ENCODE measurements around the gene ABLIM3.

The ABLIM3 gene

DNA sequence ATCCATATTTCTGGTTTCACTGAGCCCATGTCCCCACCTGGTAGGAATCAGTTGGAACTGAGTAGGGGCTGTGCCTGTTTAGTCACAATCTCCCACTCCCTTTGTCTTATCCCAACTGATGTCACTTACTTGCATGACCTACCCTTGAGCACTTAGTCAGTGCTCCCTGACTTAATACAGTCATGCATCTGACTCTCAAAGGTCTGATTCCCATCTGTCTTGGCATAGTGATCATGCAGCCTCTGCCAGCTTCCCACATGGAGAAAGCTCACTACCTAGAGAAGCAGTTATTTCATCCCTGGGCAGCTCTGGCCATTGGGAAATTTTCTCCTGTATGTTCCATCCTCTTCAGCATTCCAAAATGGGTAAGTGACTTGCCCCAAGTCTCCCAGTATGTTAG is 24.8 kb downstream of the ABLIM3 start:
- Histone ChIP-seq H3K4me1 (ENCODE audit: control insufficient read depth in 5 of 5, insufficient read depth in 5 of 5, low read length in 5 of 5) (peaks cover 0 to 54% (median 7%) of the 10 kb centered on the region in 5 donors), H3K4me3 (ENCODE audit: low read depth in 1 of 5, low read length in 5 of 5) (no peak overlapping the region), H3K27me3 (ENCODE audit: control insufficient read depth in 5 of 5, insufficient read depth in 4 of 5, low read length in 5 of 5) (no peaks in the 10 kb centered on the region), H3K36me3 (ENCODE audit: control insufficient read depth in 5 of 5, insufficient read depth in 5 of 5, low read length in 5 of 5) (peaks cover 0 to 4% (median 0%) of the 10 kb centered on the region in 5 donors), H3K9ac (ENCODE audit: low read length in 5 of 5) (no peak overlapping the region), H3K27ac (ENCODE audit: low read depth, low read length) (peak overlapping the region; percentile 3), H3K9me3 (ENCODE audit: control insufficient read depth in 5 of 5, low read length in 5 of 5) (no peaks in the 10 kb centered on the region)

DNA sequence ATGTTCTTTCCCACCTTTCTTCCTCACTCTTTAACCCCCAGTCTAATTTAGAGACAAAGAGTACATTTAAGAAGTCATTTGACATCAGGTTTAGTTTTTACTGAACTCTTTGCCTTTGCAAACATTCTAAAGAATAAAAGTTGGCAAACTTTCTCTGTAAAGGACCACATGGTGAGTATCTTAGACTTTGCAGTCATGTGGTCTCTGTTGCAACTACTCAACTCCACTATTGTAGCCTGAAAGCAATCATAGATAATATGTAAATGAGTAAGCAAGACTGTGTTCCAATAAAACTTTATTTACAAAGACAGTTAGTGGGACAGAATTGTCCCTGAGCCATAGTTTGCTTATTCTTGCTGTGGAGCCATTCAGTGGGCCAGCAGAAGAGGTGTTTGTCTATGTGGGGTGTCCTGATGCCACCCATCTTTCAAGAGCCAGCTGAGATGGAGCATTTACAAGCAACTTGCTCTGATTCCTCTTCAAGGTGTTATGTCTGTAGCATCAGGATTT is 25.4 kb downstream of the ABLIM3 start:
- Histone ChIP-seq H3K27ac (ENCODE audit: low read depth, low read length) (peak overlapping the region; percentile 3), H3K9ac (ENCODE audit: low read length in 5 of 5) (no peak overlapping the region), H3K36me3 (ENCODE audit: control insufficient read depth in 5 of 5, insufficient read depth in 5 of 5, low read length in 5 of 5) (peaks cover 0 to 4% (median 0%) of the 10 kb centered on the region in 5 donors), H3K9me3 (ENCODE audit: control insufficient read depth in 5 of 5, low read length in 5 of 5) (no peaks in the 10 kb centered on the region), H3K4me1 (ENCODE audit: control insufficient read depth in 5 of 5, insufficient read depth in 5 of 5, low read length in 5 of 5) (peaks cover 0 to 54% (median 7%) of the 10 kb centered on the region in 5 donors), H3K27me3 (ENCODE audit: control insufficient read depth in 5 of 5, insufficient read depth in 4 of 5, low read length in 5 of 5) (no peaks in the 10 kb centered on the region), H3K4me3 (ENCODE audit: low read depth in 1 of 5, low read length in 5 of 5) (no peak overlapping the region)

DNA sequence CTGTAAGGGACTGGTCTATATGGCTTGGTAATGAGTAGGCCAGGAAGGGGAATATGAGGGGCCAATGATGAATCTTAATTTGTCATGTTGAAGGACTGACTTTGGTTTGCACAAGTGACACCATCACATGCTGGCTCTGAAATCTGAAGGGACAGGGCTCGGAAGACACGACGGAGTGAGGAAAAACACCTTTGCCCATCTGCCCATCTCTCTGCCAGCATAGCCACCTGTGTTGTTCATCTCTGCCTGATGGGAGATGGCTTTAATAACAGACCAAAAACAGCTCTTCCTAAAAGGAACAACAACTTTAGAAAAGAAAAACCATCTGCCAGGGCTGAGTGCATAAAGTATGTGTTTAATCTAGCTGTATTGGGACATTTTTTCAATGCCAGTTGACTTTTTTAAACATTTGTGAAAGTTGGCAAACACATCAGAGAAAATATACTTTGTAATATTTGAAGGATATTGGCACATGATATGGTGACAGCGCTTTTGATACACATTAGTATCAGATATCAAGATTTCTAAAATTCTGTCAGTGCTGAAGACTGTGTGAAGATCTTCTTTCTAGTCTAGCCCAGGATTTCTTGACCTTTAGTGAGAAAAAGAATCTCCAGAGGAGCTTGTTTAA is 27.1 kb downstream of the ABLIM3 start:
- Histone ChIP-seq H3K4me1 (ENCODE audit: control insufficient read depth in 5 of 5, insufficient read depth in 5 of 5, low read length in 5 of 5) (peaks cover 5 to 55% (median 17%) of the 10 kb centered on the region in 5 donors), H3K4me3 (ENCODE audit: low read depth in 1 of 5, low read length in 5 of 5) (no peak overlapping the region), H3K9me3 (ENCODE audit: control insufficient read depth in 5 of 5, low read length in 5 of 5) (no peaks in the 10 kb centered on the region), H3K36me3 (ENCODE audit: control insufficient read depth in 5 of 5, insufficient read depth in 5 of 5, low read length in 5 of 5) (no peaks in the 10 kb centered on the region), H3K27ac (ENCODE audit: low read depth, low read length) (peak overlapping the region; percentile 1), H3K9ac (ENCODE audit: low read length in 5 of 5) (no peak overlapping the region), H3K27me3 (ENCODE audit: control insufficient read depth in 5 of 5, insufficient read depth in 4 of 5, low read length in 5 of 5) (no peaks in the 10 kb centered on the region)

DNA sequence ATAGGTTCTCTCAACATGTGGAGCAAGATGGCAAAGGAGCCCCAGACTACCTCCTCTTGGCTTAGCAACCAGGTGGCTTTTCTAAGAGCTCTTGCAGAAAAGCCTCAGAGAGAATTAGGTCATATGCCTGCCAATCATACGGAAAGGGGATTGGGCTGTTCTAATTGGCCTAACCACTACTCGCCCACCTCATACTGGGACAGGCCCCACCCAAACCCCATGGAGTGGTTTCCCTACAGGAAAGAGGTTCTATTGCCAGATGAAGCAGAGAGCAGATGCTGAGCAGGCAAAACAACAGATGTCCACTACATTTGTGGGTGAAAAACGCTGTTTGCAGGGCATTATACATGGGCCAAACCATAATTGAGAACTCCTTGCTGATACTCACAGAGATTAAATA is 29.0 kb downstream of the ABLIM3 start:
- H3K27ac ChIP-seq (ENCODE audit: low read depth, low read length): peak overlapping the region; percentile 26
- H3K9me3 ChIP-seq (ENCODE audit: control insufficient read depth in 5 of 5, low read length in 5 of 5): no peaks in the 10 kb centered on the region
- peaks cover 5 to 72% (median 26%) of the 10 kb centered on the region in 5 donors for H3K4me1 ChIP-seq (ENCODE audit: control insufficient read depth in 5 of 5, insufficient read depth in 5 of 5, low read length in 5 of 5)
- H3K27me3 ChIP-seq (ENCODE audit: control insufficient read depth in 5 of 5, insufficient read depth in 4 of 5, low read length in 5 of 5): no peaks in the 10 kb centered on the region
- H3K9ac ChIP-seq (ENCODE audit: low read length in 5 of 5): peak overlapping the region in 1 of 5 donors; percentile 10
- no peaks in the 10 kb centered on the region for H3K36me3 ChIP-seq (ENCODE audit: control insufficient read depth in 5 of 5, insufficient read depth in 5 of 5, low read length in 5 of 5)
- no peak overlapping the region for H3K4me3 ChIP-seq (ENCODE audit: low read depth in 1 of 5, low read length in 5 of 5)

DNA sequence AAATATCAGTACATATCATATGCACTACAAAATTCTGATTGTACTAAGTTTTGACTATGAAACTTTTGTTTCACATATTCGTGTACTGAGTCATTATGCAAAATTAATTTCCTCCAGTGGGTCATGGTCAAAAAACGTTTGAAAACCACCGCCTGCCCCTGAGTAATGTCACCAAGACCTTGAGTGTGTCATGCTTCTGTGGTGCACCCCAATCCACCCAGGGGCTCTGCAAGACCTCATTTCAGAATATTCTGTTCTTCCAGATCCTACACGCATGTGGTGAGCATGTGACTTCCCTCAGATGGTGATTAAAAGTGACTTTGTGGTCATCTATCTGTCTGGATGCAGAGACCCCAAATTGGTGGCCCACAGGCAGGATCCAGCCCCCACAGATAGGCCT is 31.0 kb downstream of the ABLIM3 start:
- Histone ChIP-seq H3K36me3 (ENCODE audit: control insufficient read depth in 5 of 5, insufficient read depth in 5 of 5, low read length in 5 of 5) (peaks cover 0 to 6% (median 0%) of the 10 kb centered on the region in 5 donors), H3K9me3 (ENCODE audit: control insufficient read depth in 5 of 5, low read length in 5 of 5) (no peaks in the 10 kb centered on the region), H3K27ac (ENCODE audit: low read depth, low read length) (peak overlapping the region; percentile 45), H3K4me1 (ENCODE audit: control insufficient read depth in 5 of 5, insufficient read depth in 5 of 5, low read length in 5 of 5) (peaks cover 5 to 86% (median 34%) of the 10 kb centered on the region in 5 donors), H3K27me3 (ENCODE audit: control insufficient read depth in 5 of 5, insufficient read depth in 4 of 5, low read length in 5 of 5) (no peaks in the 10 kb centered on the region), H3K9ac (ENCODE audit: low read length in 5 of 5) (no peak overlapping the region), H3K4me3 (ENCODE audit: low read depth in 1 of 5, low read length in 5 of 5) (no peak overlapping the region)

DNA sequence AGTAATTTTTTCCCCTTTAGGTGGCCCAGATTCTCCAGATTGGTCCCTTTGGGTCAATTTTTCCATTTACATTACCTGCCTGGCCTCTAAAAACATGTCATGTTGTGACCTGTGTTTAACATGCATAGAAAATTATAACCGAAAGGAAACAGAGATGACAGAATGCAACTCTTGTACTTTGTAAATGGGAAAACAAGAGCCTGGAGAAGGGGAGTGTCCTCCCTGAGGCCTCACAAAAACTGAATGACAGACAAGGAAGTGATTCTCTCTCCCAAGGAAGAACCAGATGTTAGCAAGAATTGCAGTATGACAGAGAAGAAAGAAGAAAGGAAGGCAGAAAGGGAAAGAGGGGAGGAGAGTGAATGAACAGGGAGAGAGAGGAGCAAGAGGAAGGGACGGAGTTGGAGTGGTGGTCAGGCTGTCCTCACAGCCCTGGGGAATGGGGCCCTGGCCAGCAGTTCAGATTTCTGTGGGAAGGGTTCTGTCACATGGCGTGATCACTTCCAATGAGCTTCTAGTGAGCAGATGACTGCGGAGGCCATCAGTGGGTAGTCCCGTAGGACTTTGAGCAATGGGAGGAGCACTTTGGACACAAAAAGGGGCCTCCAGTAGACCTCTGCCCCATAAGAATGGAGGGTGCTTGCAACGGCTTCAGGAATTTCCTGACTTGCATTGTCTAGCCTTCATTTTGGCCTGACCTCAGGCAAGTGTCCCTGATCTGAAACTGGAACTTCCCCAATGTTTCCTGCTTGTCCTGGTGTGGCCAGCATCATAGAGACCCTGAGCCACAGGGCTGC is 31.6 kb downstream of the ABLIM3 start:
- H3K4me3 ChIP-seq (ENCODE audit: low read depth in 1 of 5, low read length in 5 of 5): no peak overlapping the region
- H3K9me3 ChIP-seq (ENCODE audit: control insufficient read depth in 5 of 5, low read length in 5 of 5): no peaks in the 10 kb centered on the region
- peaks cover 0 to 6% (median 0%) of the 10 kb centered on the region in 5 donors for H3K36me3 ChIP-seq (ENCODE audit: control insufficient read depth in 5 of 5, insufficient read depth in 5 of 5, low read length in 5 of 5)
- H3K4me1 ChIP-seq (ENCODE audit: control insufficient read depth in 5 of 5, insufficient read depth in 5 of 5, low read length in 5 of 5): peaks cover 5 to 92% (median 34%) of the 10 kb centered on the region in 5 donors
- no peak overlapping the region for H3K9ac ChIP-seq (ENCODE audit: low read length in 5 of 5)
- peak overlapping the region; percentile 45 for H3K27ac ChIP-seq (ENCODE audit: low read depth, low read length)
- H3K27me3 ChIP-seq (ENCODE audit: control insufficient read depth in 5 of 5, insufficient read depth in 4 of 5, low read length in 5 of 5): no peaks in the 10 kb centered on the region

DNA sequence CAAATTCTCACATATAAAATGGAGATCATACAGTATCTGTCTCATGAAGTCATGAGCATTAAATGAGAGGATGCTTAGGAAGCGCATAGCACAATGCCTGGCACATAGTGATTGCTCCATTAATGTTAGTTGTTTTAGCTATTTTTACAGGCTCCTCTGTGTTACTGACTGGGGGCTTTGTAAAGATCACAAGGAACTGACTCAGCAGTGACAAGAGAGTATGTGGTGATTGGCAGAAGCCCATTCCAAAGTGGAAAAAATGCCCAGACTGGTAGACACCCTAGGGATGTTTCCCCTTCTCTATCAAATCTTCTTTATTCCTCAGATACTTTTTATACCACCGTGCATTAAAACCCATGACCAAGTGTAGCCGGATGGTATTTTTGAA is 33.5 kb downstream of the ABLIM3 start:
- Histone ChIP-seq H3K9ac (ENCODE audit: low read length in 5 of 5) (peak overlapping the region in 2 of 5 donors; percentile 4 to 7), H3K4me3 (ENCODE audit: low read depth in 1 of 5, low read length in 5 of 5) (no peak overlapping the region), H3K36me3 (ENCODE audit: control insufficient read depth in 5 of 5, insufficient read depth in 5 of 5, low read length in 5 of 5) (peaks cover 0 to 6% (median 0%) of the 10 kb centered on the region in 5 donors), H3K9me3 (ENCODE audit: control insufficient read depth in 5 of 5, low read length in 5 of 5) (no peaks in the 10 kb centered on the region), H3K4me1 (ENCODE audit: control insufficient read depth in 5 of 5, insufficient read depth in 5 of 5, low read length in 5 of 5) (peaks cover 5 to 91% (median 34%) of the 10 kb centered on the region in 5 donors), H3K27me3 (ENCODE audit: control insufficient read depth in 5 of 5, insufficient read depth in 4 of 5, low read length in 5 of 5) (no peaks in the 10 kb centered on the region), H3K27ac (ENCODE audit: low read depth, low read length) (peak overlapping the region; percentile 45)

DNA sequence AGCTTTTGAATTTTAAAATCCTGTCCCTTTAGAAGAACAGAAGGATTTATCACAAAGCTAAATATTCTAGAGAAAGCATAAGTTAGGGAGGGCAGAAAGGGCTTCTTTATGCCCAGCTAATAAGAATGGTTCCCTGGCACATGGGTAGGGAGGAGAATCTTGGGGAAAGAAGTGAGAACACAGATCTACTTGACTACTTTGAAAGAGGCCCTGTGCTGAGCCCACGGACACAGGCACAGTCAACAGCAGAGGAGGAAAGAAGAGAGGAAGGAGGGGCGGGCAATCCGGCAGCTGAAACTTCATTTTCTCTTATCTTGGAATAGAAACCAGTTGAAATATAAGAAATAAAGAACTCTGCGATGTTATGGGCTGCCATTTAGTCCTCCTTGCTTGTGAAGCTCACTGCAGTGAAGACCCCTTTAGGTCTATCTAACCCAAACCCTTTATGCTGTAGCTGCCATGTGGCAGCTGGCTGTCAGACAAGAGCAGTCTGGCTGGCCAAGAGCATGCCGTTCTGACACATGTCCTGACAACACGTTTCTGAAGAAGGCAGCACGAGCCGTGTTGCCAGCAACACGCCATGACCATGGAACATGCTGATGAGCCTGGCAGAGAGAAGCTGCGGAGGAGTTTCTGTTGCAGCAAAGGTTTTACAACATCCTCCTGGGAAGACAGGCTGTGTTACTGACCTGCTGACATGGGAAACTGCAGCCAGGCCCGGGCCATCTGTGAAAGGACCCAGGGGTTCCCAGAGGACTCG is 34.2 kb downstream of the ABLIM3 start:
- Histone ChIP-seq H3K4me3 (ENCODE audit: low read depth in 1 of 5, low read length in 5 of 5) (no peak overlapping the region), H3K9ac (ENCODE audit: low read length in 5 of 5) (peak overlapping the region in 1 of 5 donors; percentile 35), H3K27ac (ENCODE audit: low read depth, low read length) (peak overlapping the region; percentile 45), H3K27me3 (ENCODE audit: control insufficient read depth in 5 of 5, insufficient read depth in 4 of 5, low read length in 5 of 5) (no peaks in the 10 kb centered on the region), H3K36me3 (ENCODE audit: control insufficient read depth in 5 of 5, insufficient read depth in 5 of 5, low read length in 5 of 5) (peaks cover 0 to 6% (median 0%) of the 10 kb centered on the region in 5 donors), H3K9me3 (ENCODE audit: control insufficient read depth in 5 of 5, low read length in 5 of 5) (no peaks in the 10 kb centered on the region), H3K4me1 (ENCODE audit: control insufficient read depth in 5 of 5, insufficient read depth in 5 of 5, low read length in 5 of 5) (peaks cover 3 to 86% (median 31%) of the 10 kb centered on the region in 5 donors)

DNA sequence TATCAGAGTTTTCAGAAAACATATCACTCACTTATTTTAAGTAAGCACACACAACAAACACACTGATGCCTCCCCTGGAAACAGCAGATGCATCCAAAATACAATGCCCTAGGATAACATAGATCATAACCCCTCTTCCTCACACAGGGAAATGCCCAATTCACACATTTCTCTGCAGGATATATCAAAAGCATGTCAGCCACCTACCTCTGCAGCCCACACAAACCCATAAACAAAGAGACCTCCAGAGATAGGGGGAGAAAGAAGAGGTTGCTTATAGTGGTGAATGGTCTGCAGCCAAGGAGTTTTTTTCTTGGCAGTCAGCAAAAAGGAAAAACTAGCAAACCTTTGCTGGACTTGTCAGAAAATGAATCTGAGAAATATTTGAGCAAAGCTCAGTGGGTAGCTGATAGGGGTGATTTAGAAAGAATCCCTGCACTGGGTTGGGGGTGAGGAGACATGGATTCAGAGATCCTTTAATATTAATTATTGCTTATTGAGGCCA is 36.1 kb downstream of the ABLIM3 start:
- no peak overlapping the region for H3K4me3 ChIP-seq (ENCODE audit: low read depth in 1 of 5, low read length in 5 of 5)
- H3K9me3 ChIP-seq (ENCODE audit: control insufficient read depth in 5 of 5, low read length in 5 of 5): no peaks in the 10 kb centered on the region
- H3K27ac ChIP-seq (ENCODE audit: low read depth, low read length): no peak overlapping the region
- peaks cover 3 to 68% (median 29%) of the 10 kb centered on the region in 5 donors for H3K4me1 ChIP-seq (ENCODE audit: control insufficient read depth in 5 of 5, insufficient read depth in 5 of 5, low read length in 5 of 5)
- H3K36me3 ChIP-seq (ENCODE audit: control insufficient read depth in 5 of 5, insufficient read depth in 5 of 5, low read length in 5 of 5): peaks cover 0 to 6% (median 0%) of the 10 kb centered on the region in 5 donors
- H3K9ac ChIP-seq (ENCODE audit: low read length in 5 of 5): no peak overlapping the region
- no peaks in the 10 kb centered on the region for H3K27me3 ChIP-seq (ENCODE audit: control insufficient read depth in 5 of 5, insufficient read depth in 4 of 5, low read length in 5 of 5)
